A673 (cell line): ENCODE results near the gene SDC1. TPM values are rescaled to one million over a fixed set of nuclear protein-coding genes. Genes with fewer than 3 reads are reported as not detected.

Source experiments
- BruUV-seq: library from RNA; stranded (reverse); fragments of 400-500 nt; replicated peaks from 2 replicates; lab custom pipeline; 2021; lab: Mats Ljungman, UMichigan
- CTCF ChIA-PET: fragments of 300-600 bp; sonication (Branson Sonifier 250); formaldehyde crosslinking; loops from one replicate; lab custom pipeline; 2022; ENCODE audit warnings: antibody characterized with exemption; lab: Charles Lee
- POLR2A ChIA-PET: fragments of 300-600 bp; sonication (Branson Sonifier 250); formaldehyde crosslinking; loops from one replicate; lab custom pipeline; 2022; ENCODE audit warnings: antibody characterized with exemption; ENCODE audit not compliant: low non-redundant PET; lab: Charles Lee
- DNase-seq: peaks from one replicate; pipeline ENCODE4 v3.0.0-alpha.2; 2015; ENCODE audit warnings: low spot score
- H3K27ac ChIP-seq: fragments of 200-600 bp; sonication (generic); 2 replicates; pipeline ENCODE4 v1.5.1; 2016; ENCODE audit warnings: mixed run types, low read depth, mild to moderate bottlenecking, mixed read lengths, antibody characterized with exemption, low read length; ENCODE audit not compliant: poor library complexity, severe bottlenecking
- H3K27me3 ChIP-seq: fragments of 200-600 bp; sonication (generic); replicated peaks from 2 replicates; pipeline ENCODE4 v1.6.1; 2017; ENCODE audit warnings: mixed run types, low read depth, mild to moderate bottlenecking, mixed read lengths, antibody characterized with exemption, low read length; ENCODE audit not compliant: insufficient read depth, poor library complexity
- H3K36me3 ChIP-seq: fragments of 200-600 bp; sonication (generic); 2 replicates; pipeline ENCODE4 v1.6.1; 2016; ENCODE audit warnings: mixed run types, mild to moderate bottlenecking, mixed read lengths, antibody characterized with exemption, low read length; ENCODE audit not compliant: insufficient read depth, poor library complexity, severe bottlenecking
- H3K4me1 ChIP-seq: fragments of 200-600 bp; sonication (generic); 2 replicates; pipeline ENCODE4 v1.6.1; 2017; ENCODE audit warnings: mixed run types, mild to moderate bottlenecking, mixed read lengths, antibody characterized with exemption, low read length; ENCODE audit not compliant: insufficient read depth, poor library complexity, severe bottlenecking
- H3K4me3 ChIP-seq: fragments of 200-600 bp; sonication (generic); 2 replicates; pipeline ENCODE4 v1.5.1; 2016; ENCODE audit warnings: low read depth, mixed run types, mild to moderate bottlenecking, mixed read lengths, low read length; ENCODE audit not compliant: poor library complexity, severe bottlenecking
- H3K9me3 ChIP-seq: fragments of 200-600 bp; sonication (generic); 2 replicates; pipeline ENCODE4 v1.6.1; 2016; ENCODE audit warnings: mixed run types, low read depth, mild to moderate bottlenecking, mixed read lengths, antibody characterized with exemption, low read length; ENCODE audit not compliant: poor library complexity, severe bottlenecking
- CTCF ChIP-seq: fragments of 300-800, 200-600 bp; sonication (generic); conservative IDR thresholded peaks from 2 replicates; pipeline ENCODE4 v1.5.1; 2017; ENCODE audit warnings: low read depth, mild to moderate bottlenecking, antibody characterized with exemption, low read length, moderate library complexity, mixed read lengths
- EZH2 ChIP-seq: fragments of 200-600 bp; sonication (generic); IDR thresholded peaks from 2 replicates; pipeline ENCODE4 v1.6.1; 2017; ENCODE audit warnings: borderline replicate concordance, low read depth, mild to moderate bottlenecking, mixed read lengths, antibody characterized with exemption, low read length; ENCODE audit not compliant: poor library complexity, severe bottlenecking
- intact Hi-C: fragments of 100-400 bp; cut with micrococcal nuclease; formaldehyde crosslinking; loops from one replicate; pipeline ENCODE4 v1.10.0; 2022; ENCODE audit not compliant: unreplicated experiment
- total RNA-seq: library from RNA; stranded (reverse); gene quantifications from 2 replicates; pipeline ENCODE4 v1.2.3, GENCODE V29; 2021

The SDC1 gene
- total RNA-seq, 1 experiment from 2014 or later = 1.4 TPM

DNA sequence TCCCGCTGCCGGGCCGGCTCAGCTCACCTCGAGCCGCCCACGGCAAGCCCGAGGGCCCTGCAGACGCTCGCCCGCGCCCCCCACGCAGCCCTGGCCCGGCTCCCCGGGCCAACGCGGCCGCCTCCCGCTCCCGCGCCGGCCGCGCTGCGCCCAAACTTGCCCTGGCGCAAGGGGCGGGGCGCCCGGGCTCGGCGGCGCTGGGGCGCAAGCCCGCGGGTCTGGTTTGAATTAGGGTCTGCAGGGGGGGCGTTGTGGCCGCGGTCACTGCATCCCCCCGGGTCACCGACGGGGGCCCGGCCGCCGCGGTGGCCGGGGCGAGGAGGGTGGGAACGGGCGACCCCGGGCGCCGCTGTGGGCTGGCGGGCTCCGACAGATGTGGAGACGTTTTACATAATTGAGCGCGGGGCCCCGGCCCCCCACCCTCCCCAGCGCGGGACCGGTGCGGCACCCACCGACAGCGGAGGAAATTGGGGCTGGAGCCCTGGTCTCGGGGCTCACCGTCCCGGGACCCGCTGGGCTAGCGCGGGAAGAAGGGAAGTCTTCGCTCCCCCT lies 690 bp downstream of the SDC1 start:
- Histone ChIP-seq H3K27ac (no peak overlapping the region), H3K4me1 (peaks cover 5% of the 10 kb centered on the region), H3K9me3 (no peaks in the 10 kb centered on the region), H3K4me3 (peak overlapping the region; percentile 57), H3K36me3 (no peaks in the 10 kb centered on the region), H3K27me3 (peaks cover 12% of the 10 kb centered on the region)
- CTCF ChIA-PET = interaction anchor here (1.6 kb wide), 1 partner anchor 268 kb away, joined by 4 read pairs; no protein-coding TSS in a partner anchor
- intact Hi-C loops = loop anchor here (10.0 kb wide), 1 partner anchor 421 kb away; no protein-coding TSS in a partner anchor
- no peak for TF ChIP-seq CTCF
- TF ChIP-seq EZH2 = no peak
- no peak for DNase-seq
- no TSS peak for BruUV-seq
- POLR2A ChIA-PET = no interaction called here

DNA sequence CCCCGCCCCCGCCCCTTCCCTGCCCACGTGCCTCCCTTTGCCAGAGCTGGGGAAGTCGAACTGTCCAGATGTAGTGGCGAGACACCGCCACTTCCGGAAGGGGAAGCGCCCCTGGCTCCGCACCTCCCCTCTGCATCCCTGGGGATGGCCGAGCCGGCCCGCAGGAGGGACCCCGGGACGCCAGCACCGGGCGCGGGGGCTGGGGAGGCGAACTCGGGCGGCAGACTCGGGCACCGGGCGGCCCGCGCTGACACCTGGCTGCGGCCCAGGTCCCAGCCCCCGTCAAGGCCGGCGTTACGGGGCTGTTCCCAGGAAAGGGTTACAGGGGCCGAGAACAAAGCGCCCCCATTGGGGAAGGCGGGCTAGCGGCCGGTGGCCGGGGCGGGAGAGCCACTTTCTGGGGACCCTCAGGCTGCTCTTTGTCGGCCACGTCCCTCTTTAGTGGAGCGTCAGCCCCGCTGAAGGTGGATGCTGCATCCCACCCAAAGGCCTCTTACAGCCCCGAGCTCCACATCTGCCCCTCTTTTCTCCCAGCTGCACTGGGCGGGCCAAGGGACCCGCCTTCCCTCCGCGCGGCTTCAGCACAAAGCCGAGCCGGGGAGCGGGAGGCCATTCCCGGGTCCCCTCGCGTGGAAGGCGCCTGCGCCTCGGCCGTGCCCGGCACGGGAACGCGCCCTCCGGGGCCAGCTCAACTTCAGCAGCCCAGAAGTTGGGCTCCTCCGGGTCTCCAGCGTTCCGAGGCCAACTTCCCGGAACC lies 1.3 kb downstream of the SDC1 start:
- ChIA-PET CTCF (interaction anchor here (0.5 kb wide), 1 partner anchor 116 kb away, joined by 3 read pairs; no protein-coding TSS in a partner anchor), POLR2A (no interaction called here)
- peak; percentile 49 for DNase-seq
- Histone ChIP-seq H3K4me3 (peak overlapping the region; percentile 57), H3K27me3 (peaks cover 12% of the 10 kb centered on the region), H3K27ac (no peak overlapping the region), H3K36me3 (no peaks in the 10 kb centered on the region), H3K9me3 (no peaks in the 10 kb centered on the region), H3K4me1 (peaks cover 5% of the 10 kb centered on the region)
- no TSS peak for BruUV-seq
- TF ChIP-seq CTCF (no peak), EZH2 (peak; percentile 65)
- intact Hi-C loops = loop anchor here (10.0 kb wide), 1 partner anchor 421 kb away; no protein-coding TSS in a partner anchor

DNA sequence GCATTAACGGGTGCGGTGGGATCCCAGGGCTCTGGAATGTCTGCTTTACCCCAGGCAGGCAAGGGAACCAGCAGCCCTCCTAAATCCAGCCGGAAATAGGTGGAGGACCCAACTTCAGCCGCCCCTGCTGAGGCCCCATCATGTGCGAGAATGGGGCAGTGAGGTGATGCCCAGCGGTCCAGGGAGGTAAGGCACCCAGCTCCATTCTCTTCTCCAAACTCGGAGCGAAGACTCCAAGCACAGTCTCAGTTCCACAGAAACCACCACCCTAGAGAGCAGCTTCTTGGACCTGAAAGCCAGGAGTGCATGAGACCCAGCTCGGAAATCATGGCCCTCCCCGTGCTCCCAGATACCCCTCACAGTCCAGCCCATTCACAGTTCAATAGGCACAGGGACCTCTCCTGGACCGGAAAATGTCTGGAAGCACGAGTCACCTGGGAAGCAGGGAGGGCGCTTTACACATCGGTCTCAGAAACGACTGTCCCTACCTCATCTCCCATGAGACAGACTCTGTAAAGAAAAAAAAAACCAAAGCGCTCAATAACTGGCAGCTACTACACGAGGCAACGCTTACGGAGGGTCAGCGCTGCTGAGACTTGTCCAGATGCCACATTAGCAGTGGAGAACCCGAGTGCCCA lies 2.0 kb downstream of the SDC1 start:
- ChIA-PET CTCF (interaction anchor here (0.5 kb wide), 1 partner anchor 115 kb away, joined by 3 read pairs; no protein-coding TSS in a partner anchor), POLR2A (no interaction called here)
- TF ChIP-seq CTCF (no peak), EZH2 (no peak)
- H3K9me3 ChIP-seq = no peaks in the 10 kb centered on the region
- H3K4me1 ChIP-seq = peaks cover 5% of the 10 kb centered on the region
- BruUV-seq = no TSS peak
- H3K27me3 ChIP-seq = peaks cover 12% of the 10 kb centered on the region
- H3K4me3 ChIP-seq = peak overlapping the region; percentile 57
- no peaks in the 10 kb centered on the region for H3K36me3 ChIP-seq
- no peak overlapping the region for H3K27ac ChIP-seq
- intact Hi-C loops = loop anchor here (10.0 kb wide), 1 partner anchor 422 kb away; no protein-coding TSS in a partner anchor
- no peak for DNase-seq
